GM19438 (cell line): ENCODE data around the gene SKA1.

Source experiments
- ATAC-seq: cut with Tn5 transposase; IDR thresholded peaks from one replicate; pipeline ENCODE4 v1.9.1; 2021; ENCODE audit warnings: low read depth; ENCODE audit not compliant: unreplicated experiment

SKA1 gene

GRCh38 chr18:50374753-50375391 is at the start of gene SKA1:
TSS of gene SKA1 (plus strand) at chr18:50375046. CDS start at chr18:50375831, 785 bp downstream.
- ATAC-seq: peak; percentile 93

- no peak for ATAC-seq
These were observed 46.9 kb upstream of the SKA1 start for GRCh38 chr18:50327983-50328382.

GRCh38 chr18:50330176-50330575 is 44.7 kb upstream of the SKA1 start:
- no peak for ATAC-seq

GRCh38 chr18:50331691-50332090 is 43.2 kb upstream of the SKA1 start:
- no peak for ATAC-seq

GRCh38 chr18:50334546-50335152 is 40.2 kb upstream of the SKA1 start:
- peak; percentile 63 for ATAC-seq

GRCh38 chr18:50338122-50338521 is 36.7 kb upstream of the SKA1 start:
- ATAC-seq: no peak

- ATAC-seq: no peak
These were observed 36.1 kb upstream of the SKA1 start for GRCh38 chr18:50338715-50339114.

GRCh38 chr18:50340078-50340477 is 34.8 kb upstream of the SKA1 start:
- ATAC-seq: no peak

GRCh38 chr18:50341443-50341842 is 33.4 kb upstream of the SKA1 start:
- no peak for ATAC-seq

- ATAC-seq: no peak
These were observed 24.1 kb upstream of the SKA1 start for GRCh38 chr18:50350699-50351098.

GRCh38 chr18:50356036-50356945 is 18.6 kb upstream of the SKA1 start:
- no peak for ATAC-seq

- no peak for ATAC-seq
These were observed 16.0 kb upstream of the SKA1 start for GRCh38 chr18:50358844-50359243.

GRCh38 chr18:50359806-50360205 is 15.0 kb upstream of the SKA1 start:
- no peak for ATAC-seq

GRCh38 chr18:50360611-50361010 is 14.2 kb upstream of the SKA1 start:
- ATAC-seq: no peak

GRCh38 chr18:50369672-50370071 is 5.2 kb upstream of the SKA1 start:
- ATAC-seq: no peak

- no peak for ATAC-seq
These were observed 2.1 kb upstream of the SKA1 start for GRCh38 chr18:50372743-50373142.

GRCh38 chr18:50373561-50374219 is 1.2 kb upstream of the SKA1 start:
- ATAC-seq: no peak

GRCh38 chr18:50374220-50374752 is 560 bp upstream of the SKA1 start:
- ATAC-seq: no peak

GRCh38 chr18:50377061-50377798 is 2.4 kb downstream of the SKA1 start:
- ATAC-seq: no peak

- ATAC-seq: no peak
These were observed 14.1 kb downstream of the SKA1 start for GRCh38 chr18:50388988-50389387.
